B cell (primary cell): ENCODE measurements around the gene ARHGDIA. TPM values are rescaled to one million over a fixed set of nuclear protein-coding genes. Genes with fewer than 3 reads are reported as not detected.

Experiments
- ATAC-seq: fragments of 200-7000 bp; cut with Tn5 transposase; one replicate; pipeline ENCODE4 v1.10.0; 2021; ENCODE audit warnings: low read depth, mild to moderate bottlenecking, moderate number of reproducible peaks, moderate library complexity
- CTCF ChIA-PET: fragments of 350-600 bp; sonication (Branson Sonifier 250); formaldehyde crosslinking; loops from one replicate; lab custom pipeline; 2021; ENCODE audit warnings: antibody characterized with exemption, inconsistent platforms; lab: Charles Lee
- POLR2A ChIA-PET: fragments of 350-600 bp; sonication (Branson Sonifier 250); formaldehyde crosslinking; loops from one replicate; lab custom pipeline; 2021; ENCODE audit warnings: antibody characterized with exemption; lab: Charles Lee
- DNase-seq: peaks from one replicate; pipeline ENCODE4 v3.0.0; 2013
- H2AFZ ChIP-seq: 2 replicates; pipeline ENCODE4 v1.6.1; 2012; ENCODE audit warnings: mild to moderate bottlenecking, low read depth, low read length; ENCODE audit not compliant: insufficient read depth, poor library complexity, severe bottlenecking
- H3K27ac ChIP-seq, 2 donors: 1 replicate in 1 of 2; 2 replicates in 1 of 2; pipeline ENCODE4 v1.5.1; 2012 to 2013; ENCODE audit warnings: low read length in 2 of 2, mild to moderate bottlenecking in 2 of 2, moderate library complexity in 1 of 2
- H3K27me3 ChIP-seq, 4 experiments: fragments of 200-600 bp in 1 of 4; sonication (generic) in 1 of 4; replicated peaks in 1 of 4; 1 replicate in 2 of 4; 2 replicates in 2 of 4; pipeline versions ENCODE4 v1.6.1 to v1.7.0; 2013 to 2016; ENCODE audit warnings: low read length in 3 of 4, mild to moderate bottlenecking in 2 of 4, mixed read lengths in 1 of 4, moderate library complexity in 1 of 4; ENCODE audit not compliant: insufficient read depth in 4 of 4, control insufficient read depth in 3 of 4; ENCODE audit errors: control extremely low read depth in 1 of 4
- H3K36me3 ChIP-seq, 2 experiments: replicated peaks in 1 of 2; 1 replicate in 1 of 2; 2 replicates in 1 of 2; pipeline versions ENCODE4 v1.6.1 to v1.7.1; 2013; ENCODE audit warnings: low read length in 1 of 2; ENCODE audit not compliant: insufficient read depth in 2 of 2, control insufficient read depth in 1 of 2; ENCODE audit errors: control extremely low read depth in 1 of 2, extremely low read depth in 1 of 2
- H3K4me1 ChIP-seq, 2 donors: fragments of 200-600 bp in 1 of 2; sonication (generic) in 1 of 2; 1 replicate in 1 of 2; 2 replicates in 1 of 2; pipeline versions ENCODE4 v1.5.1 to v1.6.1; 2013 to 2017; ENCODE audit warnings: low read length in 2 of 2; ENCODE audit not compliant: control insufficient read depth in 2 of 2, insufficient read depth in 2 of 2
- H3K4me2 ChIP-seq: replicated peaks from 2 replicates; pipeline ENCODE3; 2012; ENCODE audit warnings: mild to moderate bottlenecking, low read depth, low read length; ENCODE audit not compliant: poor library complexity, severe bottlenecking
- H3K4me3 ChIP-seq, 5 experiments: fragments of 200-600 bp in 1 of 5; sonication (generic) in 1 of 5; 1 replicate in 3 of 5; 2 replicates in 2 of 5; pipeline versions ENCODE4 v1.5.1 to v1.7.0; 2011 to 2016; ENCODE audit warnings: low read length in 4 of 5, mild to moderate bottlenecking in 4 of 5, low read depth in 2 of 5, control low read depth in 1 of 5, moderate library complexity in 1 of 5; ENCODE audit not compliant: insufficient read depth in 1 of 5; ENCODE audit errors: control extremely low read depth in 1 of 5, extremely low read depth in 1 of 5
- H3K79me2 ChIP-seq: fragments of 200-600 bp; sonication (generic); one replicate; pipeline ENCODE4 v1.6.0; 2016; ENCODE audit warnings: low read length; ENCODE audit not compliant: control insufficient read depth, insufficient read depth
- H3K9ac ChIP-seq: fragments of 200-600 bp; sonication (generic); 2 replicates; pipeline ENCODE4 v1.6.1; 2017; ENCODE audit warnings: mild to moderate bottlenecking, low read length, moderate library complexity
- H3K9me3 ChIP-seq, 3 donors: one replicate each; pipeline versions ENCODE4 v1.6.1 to v1.7.1; 2013; ENCODE audit warnings: low read length in 2 of 3; ENCODE audit not compliant: control insufficient read depth in 2 of 3, insufficient read depth in 1 of 3; ENCODE audit errors: control extremely low read depth in 1 of 3
- H4K20me1 ChIP-seq: 2 replicates; pipeline ENCODE4 v1.6.0; 2012; ENCODE audit warnings: mild to moderate bottlenecking, low read length; ENCODE audit not compliant: insufficient read depth, control insufficient read depth, poor library complexity, severe bottlenecking
- H3K27ac Mint-ChIP-seq: one replicate; pipeline ENCODE4 v1.8.0; 2021; ENCODE audit warnings: mixed read lengths
- H3K27me3 Mint-ChIP-seq: one replicate; pipeline ENCODE4 v1.8.0; 2021; ENCODE audit warnings: mixed read lengths
- H3K4me1 Mint-ChIP-seq: one replicate; pipeline ENCODE4 v1.8.0; 2021; ENCODE audit warnings: mixed read lengths
- H3K4me3 Mint-ChIP-seq: one replicate; pipeline ENCODE4 v1.8.0; 2021; ENCODE audit warnings: mixed read lengths
- H3K9me3 Mint-ChIP-seq: one replicate; pipeline ENCODE4 v1.8.0; 2022; ENCODE audit warnings: mixed read lengths; ENCODE audit not compliant: insufficient read depth
- CTCF ChIP-seq: fragments of 200-600 bp; IDR thresholded peaks from one replicate; pipeline ENCODE4 v1.8.0; 2022; ENCODE audit warnings: antibody characterized with exemption, mild to moderate bottlenecking
- EZH2 ChIP-seq: IDR thresholded peaks from 2 replicates; pipeline ENCODE4 v1.6.1; 2012; ENCODE audit warnings: borderline replicate concordance, low read depth, mild to moderate bottlenecking, moderate library complexity, low read length; ENCODE audit not compliant: insufficient read depth, poor library complexity, severe bottlenecking
- WGBS: methylation state at CpG from one replicate; pipeline ENCODE4 v1.1.5; 2013; ENCODE audit warnings: missing lambda C conversion rate; ENCODE audit not compliant: insufficient coverage; 5-methylcytosine and 5-hydroxymethylcytosine counted together
- intact Hi-C: fragments of 100-400 bp; cut with micrococcal nuclease; formaldehyde crosslinking; loops from one replicate; pipeline ENCODE4 v1.10.0; 2022
- polyA plus RNA-seq: library from polyadenylated mRNA; depleted of rRNA; stranded (reverse); fragments of >200 nt; gene quantifications from 2 replicates; pipeline ENCODE4 v1.2.3, GENCODE V29; 2012
- total RNA-seq, 2 donors: library from RNA; stranded (reverse); fragments of 120-200 nt in 1 of 2; gene quantifications; 1 replicate in 1 of 2; 2 replicates in 1 of 2; pipeline versions ENCODE4 v1.2.3 to v1.2.4, GENCODE V29; 2013 to 2022

The ARHGDIA gene
- total and polyA plus RNA-seq, 2 donors (not counting 1 experiment from before 2014, with no cell fraction given) = 262 to 510 TPM

GRCh38 chr17:81912441-81913309 lies 41.5 kb upstream of the ARHGDIA start:
- Histone ChIP-seq H3K4me2 (no peak overlapping the region), H3K9ac (no peak overlapping the region), H3K9me3 (peaks cover 0 to 3% (median 0%) of the 10 kb centered on the region in 3 donors), H3K27ac (no peak overlapping the region), H3K36me3 (peaks cover 0 to 36% of the 10 kb centered on the region in 2 experiments), H4K20me1 (peaks cover 72% of the 10 kb centered on the region), H2AFZ (no peak overlapping the region), H3K4me3 (no peak overlapping the region), H3K4me1 (peaks cover 18 to 30% of the 10 kb centered on the region in 2 donors), H3K79me2 (peaks cover 50% of the 10 kb centered on the region), H3K27me3 (no peaks in the 10 kb centered on the region)
- no peaks in the 10 kb centered on the region for H3K9me3 Mint-ChIP-seq
- 96% methylated on average over 26 of the region's 32 CpGs for WGBS
- H3K4me1 Mint-ChIP-seq = peaks cover 23% of the 10 kb centered on the region
- intact Hi-C loops = no loop called here
- ChIA-PET POLR2A (interaction anchor here (0.6 kb wide), 1 partner anchor 275 kb away, joined by 5 read pairs; no protein-coding TSS in a partner anchor), CTCF (interaction anchor here (1.3 to 1.7 kb wide), 2 partner anchors 15 to 43 kb away, joined by 3 to 4 read pairs; partner anchors contain the start of gene MAFG)
- TF ChIP-seq EZH2 (no peak), CTCF (no peak)
- DNase-seq (no peak), ATAC-seq (no peak)
- H3K27me3 Mint-ChIP-seq = no peaks in the 10 kb centered on the region
- H3K27ac Mint-ChIP-seq = peak overlapping the region; percentile 24
- H3K4me3 Mint-ChIP-seq = peak overlapping the region; percentile 76
